GM10248 (cell line): ENCODE measurements around the gene ACADVL.

Experiments
- CTCF ChIA-PET: fragments of 300-600 bp; sonication (Branson Sonifier 250); formaldehyde crosslinking; extraction: SDS; loops from one replicate; lab custom pipeline; 2021; ENCODE audit warnings: antibody characterized with exemption; lab: Yijun Ruan, JAX
- POLR2A ChIA-PET: fragments of 350-650 bp; sonication (Branson Sonifier 250); formaldehyde crosslinking; extraction: SDS; loops from one replicate; lab custom pipeline; 2020; ENCODE audit warnings: antibody characterized with exemption; lab: Yijun Ruan, JAX
- DNase-seq: peaks from one replicate; pipeline ENCODE4 v3.0.0; 2012; ENCODE audit errors: extremely low spot score
- TF ChIP-seq, protein P1 (sequence below): IDR thresholded peaks from 2 replicates; pipeline ENCODE4 v1.5.1; 2012; ENCODE audit warnings: mild to moderate bottlenecking, low read depth; ENCODE audit errors: extremely low read depth, missing control alignments, control extremely low read depth

The ACADVL gene

DNA sequence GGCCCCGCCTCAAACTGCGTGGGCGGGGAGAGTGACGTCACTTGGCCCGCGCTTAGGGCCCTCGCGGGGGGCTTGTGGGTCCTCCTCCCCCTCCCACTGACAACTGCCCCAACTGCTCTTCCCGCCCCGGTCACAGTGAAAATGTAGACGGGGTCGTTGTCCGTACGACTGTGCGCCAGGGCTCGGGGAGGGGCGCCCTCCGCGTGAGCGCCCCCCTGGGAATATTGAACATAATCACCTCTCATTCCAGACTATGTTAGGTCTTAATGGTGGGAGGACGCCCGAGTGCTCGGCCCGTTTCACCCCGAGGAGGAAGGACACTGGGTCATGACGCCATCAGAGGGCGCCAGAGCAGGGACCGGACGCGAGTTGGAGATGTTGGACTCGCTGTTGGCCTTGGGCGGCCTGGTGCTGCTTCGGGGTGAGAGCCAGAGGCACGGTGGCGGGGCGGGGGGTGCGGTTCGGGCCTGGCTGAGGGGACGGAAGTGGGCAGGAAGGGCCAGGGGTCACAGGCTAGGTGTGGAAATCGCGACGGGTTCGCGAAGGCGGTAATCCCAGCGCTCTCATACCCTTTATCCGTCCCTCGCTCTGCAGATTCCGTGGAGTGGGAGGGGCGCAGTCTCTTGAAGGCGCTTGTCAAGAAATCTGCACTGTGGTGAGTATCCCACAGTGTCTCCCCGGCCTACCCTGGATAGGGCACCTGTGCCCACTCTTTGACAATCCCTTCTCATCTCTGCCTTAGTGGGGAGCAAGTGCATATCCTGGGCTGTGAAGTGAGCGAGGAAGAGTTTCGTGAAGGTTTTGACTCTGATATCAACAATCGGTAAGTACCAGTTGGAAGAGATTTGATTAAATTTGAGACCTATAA lies 32.7 kb downstream of the ACADVL start, which contains the start of gene ELP5:
Gene ELP5, plus strand, starts transcription at position 40 of the 868 bp plus-strand sequence. Its CDS starts 336 bp downstream, at position 376.
- TF ChIP-seq, protein P1, sequence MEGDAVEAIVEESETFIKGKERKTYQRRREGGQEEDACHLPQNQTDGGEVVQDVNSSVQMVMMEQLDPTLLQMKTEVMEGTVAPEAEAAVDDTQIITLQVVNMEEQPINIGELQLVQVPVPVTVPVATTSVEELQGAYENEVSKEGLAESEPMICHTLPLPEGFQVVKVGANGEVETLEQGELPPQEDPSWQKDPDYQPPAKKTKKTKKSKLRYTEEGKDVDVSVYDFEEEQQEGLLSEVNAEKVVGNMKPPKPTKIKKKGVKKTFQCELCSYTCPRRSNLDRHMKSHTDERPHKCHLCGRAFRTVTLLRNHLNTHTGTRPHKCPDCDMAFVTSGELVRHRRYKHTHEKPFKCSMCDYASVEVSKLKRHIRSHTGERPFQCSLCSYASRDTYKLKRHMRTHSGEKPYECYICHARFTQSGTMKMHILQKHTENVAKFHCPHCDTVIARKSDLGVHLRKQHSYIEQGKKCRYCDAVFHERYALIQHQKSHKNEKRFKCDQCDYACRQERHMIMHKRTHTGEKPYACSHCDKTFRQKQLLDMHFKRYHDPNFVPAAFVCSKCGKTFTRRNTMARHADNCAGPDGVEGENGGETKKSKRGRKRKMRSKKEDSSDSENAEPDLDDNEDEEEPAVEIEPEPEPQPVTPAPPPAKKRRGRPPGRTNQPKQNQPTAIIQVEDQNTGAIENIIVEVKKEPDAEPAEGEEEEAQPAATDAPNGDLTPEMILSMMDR, result peak; percentile 44
- POLR2A ChIA-PET, result interaction anchor here (2.5 kb wide), 1 partner anchor 10 kb away, joined by 11 read pairs; the partner anchor contains the start of gene GABARAP
- DNase-seq, result peak; percentile 93
- CTCF ChIA-PET, result no interaction called here

DNA sequence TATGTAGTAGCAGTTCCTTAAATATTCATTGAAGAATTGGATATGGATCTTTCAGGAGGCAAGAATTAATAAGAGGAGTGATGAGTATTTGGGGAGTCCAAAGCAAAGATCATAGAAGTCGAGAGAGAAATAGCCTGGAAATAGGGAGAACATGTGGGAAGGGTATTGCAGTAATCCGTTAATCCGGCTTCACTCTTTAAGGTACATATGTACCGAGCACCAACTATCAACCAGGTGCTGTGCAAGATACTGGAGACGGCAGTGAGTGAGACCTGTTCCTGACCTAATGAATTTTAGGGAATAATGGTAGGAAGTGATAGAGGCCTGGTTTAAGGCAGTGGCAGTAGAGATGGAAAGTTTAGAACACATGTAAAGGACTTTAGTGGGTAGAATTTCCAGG lies 33.3 kb downstream of the ACADVL start:
- ChIA-PET CTCF (no interaction called here), POLR2A (no interaction called here)
- no peak for DNase-seq
- TF ChIP-seq, protein P1, result no peak

GRCh38 chr17:7254511-7254910 lies 34.8 kb downstream of the ACADVL start:
- TF ChIP-seq, protein P1, result no peak
- no peak for DNase-seq
- CTCF ChIA-PET, result interaction anchor here (1.1 kb wide), 1 partner anchor 42 kb away, joined by 4 read pairs; no protein-coding TSS in a partner anchor
- POLR2A ChIA-PET, result no interaction called here

GRCh38 chr17:7256766-7257456 lies 37.2 kb downstream of the ACADVL start:
- CTCF ChIA-PET, result interaction anchor here (0.9 to 1.7 kb wide), 6 partner anchors 9 to 304 kb away, joined by 3 to 8 read pairs (median 4); partner anchors contain the start of gene SLC2A4

GRCh38 chr17:7258731-7259554 lies 39.2 kb downstream of the ACADVL start:
- DNase-seq, result no peak
- CTCF ChIA-PET, result interaction anchor here (0.9 to 1.6 kb wide), 2 partner anchors 33 to 37 kb away, joined by 4 to 5 read pairs; no protein-coding TSS in a partner anchor
- POLR2A ChIA-PET, result interaction anchor here (1.5 kb wide), 1 partner anchor 24 kb away, joined by 3 read pairs; no protein-coding TSS in a partner anchor
- TF ChIP-seq, protein P1, result no peak

More at GRCh38 chr17:7256766-7257456, 37.2 kb downstream of the ACADVL start:
- TF ChIP-seq, protein P1, result no peak
- DNase-seq, result no peak
- POLR2A ChIA-PET, result no interaction called here

DNA sequence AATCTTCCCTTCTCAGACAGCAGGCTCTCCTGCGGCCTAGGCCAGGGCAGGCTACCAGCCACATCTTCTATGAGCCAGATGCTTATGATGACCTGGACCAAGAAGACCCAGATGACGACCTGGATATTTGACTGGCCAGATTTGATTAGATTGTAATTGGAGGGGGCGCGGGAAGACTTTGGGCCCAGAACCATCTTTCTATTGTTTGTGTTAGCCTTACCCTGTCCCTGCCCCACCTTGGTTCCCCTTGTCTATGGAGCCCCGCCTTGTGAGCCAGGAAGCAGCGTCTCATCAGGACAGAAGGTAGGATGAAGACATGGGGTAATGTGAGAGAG lies 39.8 kb downstream of the ACADVL start:
- no peak for DNase-seq
- TF ChIP-seq, protein P1, result no peak
- CTCF ChIA-PET, result interaction anchor here (0.9 to 1.6 kb wide), 2 partner anchors 33 to 37 kb away, joined by 4 to 5 read pairs; no protein-coding TSS in a partner anchor
- POLR2A ChIA-PET, result interaction anchor here (1.5 kb wide), 1 partner anchor 25 kb away, joined by 3 read pairs; no protein-coding TSS in a partner anchor
